Trophoblast cell (in vitro differentiated cells and primary cell): ENCODE measurements around the gene AIMP1.

Experiments
- DNase-seq, 2 donors: peaks; one replicate each; pipeline ENCODE4 v3.0.0-alpha.2; 2016
- H2AFZ ChIP-seq: 2 replicates; pipeline ENCODE4 v1.6.1; 2013; ENCODE audit warnings: low read length, moderate library complexity, mild to moderate bottlenecking; ENCODE audit not compliant: insufficient read depth, poor library complexity
- H2AK5ac ChIP-seq: 2 replicates; pipeline ENCODE4 v1.6.1; 2013; ENCODE audit warnings: mild to moderate bottlenecking, low read length
- H2BK120ac ChIP-seq: 2 replicates; pipeline ENCODE4 v1.6.1; 2013; ENCODE audit warnings: low read length, mild to moderate bottlenecking, moderate library complexity; ENCODE audit not compliant: insufficient read depth, poor library complexity
- H2BK12ac ChIP-seq: 2 replicates; pipeline ENCODE4 v1.6.1; 2013; ENCODE audit warnings: mild to moderate bottlenecking, low read length, moderate library complexity
- H2BK5ac ChIP-seq: 2 replicates; pipeline ENCODE4 v1.6.1; 2013; ENCODE audit warnings: low read length, low read depth, moderate library complexity, mild to moderate bottlenecking; ENCODE audit not compliant: poor library complexity
- H3K14ac ChIP-seq: 2 replicates; pipeline ENCODE4 v1.6.1; 2013; ENCODE audit warnings: mild to moderate bottlenecking, low read length
- H3K18ac ChIP-seq: 2 replicates; pipeline ENCODE4 v1.6.1; 2013; ENCODE audit warnings: mild to moderate bottlenecking, low read length
- H3K23ac ChIP-seq: 2 replicates; pipeline ENCODE4 v1.6.1; 2013; ENCODE audit warnings: low read length
- H3K27ac ChIP-seq: 2 replicates; pipeline ENCODE4 v1.5.1; 2013; ENCODE audit warnings: low read depth, mild to moderate bottlenecking, inconsistent platforms, low read length, moderate library complexity
- H3K27me3 ChIP-seq: 2 replicates; pipeline ENCODE4 v1.6.1; 2013; ENCODE audit warnings: inconsistent platforms, mild to moderate bottlenecking, low read length, moderate library complexity; ENCODE audit not compliant: insufficient read depth
- H3K36me3 ChIP-seq, 2 experiments: 1 replicate in 1 of 2; 2 replicates in 1 of 2; pipeline ENCODE4 v1.6.1; 2013; ENCODE audit warnings: low read length in 2 of 2, mild to moderate bottlenecking in 2 of 2, moderate library complexity in 1 of 2; ENCODE audit not compliant: insufficient read depth in 2 of 2, control insufficient read depth in 1 of 2
- H3K4ac ChIP-seq: 2 replicates; pipeline ENCODE4 v1.6.1; 2013; ENCODE audit warnings: low read depth, mild to moderate bottlenecking, low read length, moderate library complexity
- H3K4me1 ChIP-seq, 2 experiments: 1 replicate in 1 of 2; 2 replicates in 1 of 2; pipeline ENCODE4 v1.6.1; 2013; ENCODE audit warnings: low read length in 2 of 2, mild to moderate bottlenecking in 2 of 2, moderate library complexity in 1 of 2; ENCODE audit not compliant: insufficient read depth in 2 of 2, control insufficient read depth in 1 of 2
- H3K4me2 ChIP-seq: 2 replicates; pipeline ENCODE4 v1.6.1; 2013; ENCODE audit warnings: inconsistent platforms, mild to moderate bottlenecking, low read length, moderate library complexity
- H3K4me3 ChIP-seq: 2 replicates; pipeline ENCODE4 v1.5.1; 2013; ENCODE audit warnings: mild to moderate bottlenecking, low read depth, low read length, inconsistent platforms
- H3K79me1 ChIP-seq: one replicate; pipeline ENCODE4 v1.6.1; 2013; ENCODE audit warnings: low read length
- H3K79me2 ChIP-seq: 2 replicates; pipeline ENCODE4 v1.6.1; 2013; ENCODE audit warnings: low read length, mild to moderate bottlenecking; ENCODE audit not compliant: control insufficient read depth, insufficient read depth, poor library complexity
- H3K9ac ChIP-seq: 2 replicates; pipeline ENCODE4 v1.6.1; 2013; ENCODE audit warnings: mild to moderate bottlenecking, low read length
- H3K9me3 ChIP-seq: 2 replicates; pipeline ENCODE4 v1.6.1; 2013; ENCODE audit warnings: low read depth, mild to moderate bottlenecking, control low read depth, inconsistent platforms, low read length; ENCODE audit not compliant: insufficient read depth
- H4K12ac ChIP-seq: 2 replicates; pipeline ENCODE4 v1.6.1; 2013; ENCODE audit warnings: low read depth, mild to moderate bottlenecking, low read length, moderate library complexity
- H4K8ac ChIP-seq: 2 replicates; pipeline ENCODE4 v1.6.1; 2013; ENCODE audit warnings: low read depth, mild to moderate bottlenecking, low read length, moderate library complexity
- H4K91ac ChIP-seq: one replicate; pipeline ENCODE4 v1.6.1; 2013; ENCODE audit warnings: low read depth, mild to moderate bottlenecking, low read length, moderate library complexity
- WGBS: extraction: QIAGEN DNeasy Blood & Tissue Kit; methylation state at CpG from one replicate; pipeline ENCODE4 v1.1.7; 2013; ENCODE audit warnings: missing lambda C conversion rate; ENCODE audit not compliant: insufficient read length, insufficient coverage; ENCODE audit errors: extremely low coverage; 5-methylcytosine and 5-hydroxymethylcytosine counted together

AIMP1 gene

GRCh38 chr4:106343865-106344646 is 27.7 kb downstream of the AIMP1 start:
- Histone ChIP-seq H3K79me2 (no peaks in the 10 kb centered on the region), H3K36me3 (peaks cover 0 to 4% of the 10 kb centered on the region in 2 experiments), H3K79me1 (no peaks in the 10 kb centered on the region), H3K27me3 (no peaks in the 10 kb centered on the region), H3K18ac (no peak overlapping the region), H2BK5ac (no peak overlapping the region), H4K91ac (no peak overlapping the region), H4K8ac (no peak overlapping the region), H3K9me3 (no peaks in the 10 kb centered on the region), H3K4me2 (no peak overlapping the region), H3K4me3 (no peak overlapping the region), H4K12ac (no peak overlapping the region), H3K4ac (no peak overlapping the region), H2BK120ac (no peak overlapping the region), H3K23ac (no peak overlapping the region), H2AK5ac (no peak overlapping the region), H3K27ac (no peak overlapping the region), H2AFZ (no peak overlapping the region), H3K9ac (no peak overlapping the region), H3K14ac (no peak overlapping the region), H2BK12ac (no peak overlapping the region), H3K4me1 (no peaks in the 10 kb centered on the region)
- WGBS, result no CpG with 5 or more reads among the region's 2 CpGs
- no peak for DNase-seq

- Histone ChIP-seq H3K18ac (no peak overlapping the region), H3K9ac (no peak overlapping the region), H3K9me3 (no peaks in the 10 kb centered on the region), H3K79me2 (no peaks in the 10 kb centered on the region), H2BK120ac (no peak overlapping the region), H3K79me1 (no peaks in the 10 kb centered on the region), H4K8ac (no peak overlapping the region), H3K4ac (no peak overlapping the region), H4K91ac (no peak overlapping the region), H2BK5ac (no peak overlapping the region), H2AFZ (no peak overlapping the region), H3K27me3 (no peaks in the 10 kb centered on the region), H3K27ac (no peak overlapping the region), H2BK12ac (no peak overlapping the region), H3K4me2 (no peak overlapping the region), H4K12ac (no peak overlapping the region), H3K4me1 (no peaks in the 10 kb centered on the region), H2AK5ac (no peak overlapping the region), H3K14ac (no peak overlapping the region), H3K36me3 (peaks cover 0 to 2% of the 10 kb centered on the region in 2 experiments), H3K4me3 (no peak overlapping the region), H3K23ac (no peak overlapping the region)
- DNase-seq, result no peak
- no CpG with 5 or more reads among the region's 1 CpG for WGBS
These were observed 28.3 kb downstream of the AIMP1 start for GRCh38 chr4:106344647-106344970.

- WGBS, result no CpG with 5 or more reads among the region's 1 CpG
- no peak overlapping the region for H3K27ac ChIP-seq
- no peaks in the 10 kb centered on the region for H3K79me1 ChIP-seq
- no peak overlapping the region for H3K9ac ChIP-seq
- no peak overlapping the region for H3K4ac ChIP-seq
- H3K4me3 ChIP-seq, result no peak overlapping the region
- no peak overlapping the region for H4K12ac ChIP-seq
- no peak overlapping the region for H2BK12ac ChIP-seq
- no peak overlapping the region for H4K8ac ChIP-seq
- no peak overlapping the region for H3K14ac ChIP-seq
- H2BK120ac ChIP-seq, result no peak overlapping the region
- H4K91ac ChIP-seq, result no peak overlapping the region
- H3K4me1 ChIP-seq, result no peaks in the 10 kb centered on the region
- no peak for DNase-seq
- no peak overlapping the region for H3K18ac ChIP-seq
- no peak overlapping the region for H3K23ac ChIP-seq
- no peak overlapping the region for H2BK5ac ChIP-seq
- H3K36me3 ChIP-seq, result peaks cover 0 to 2% of the 10 kb centered on the region in 2 experiments
- H2AFZ ChIP-seq, result no peak overlapping the region
- no peak overlapping the region for H3K4me2 ChIP-seq
- H3K27me3 ChIP-seq, result no peaks in the 10 kb centered on the region
- no peaks in the 10 kb centered on the region for H3K79me2 ChIP-seq
- H3K9me3 ChIP-seq, result no peaks in the 10 kb centered on the region
- H2AK5ac ChIP-seq, result no peak overlapping the region
These were observed 30.8 kb downstream of the AIMP1 start for GRCh38 chr4:106347167-106347566.

- no peak for DNase-seq
- no peak overlapping the region for H3K14ac ChIP-seq
- H4K12ac ChIP-seq, result no peak overlapping the region
- no peak overlapping the region for H3K4ac ChIP-seq
- no peak overlapping the region for H3K4me3 ChIP-seq
- no peak overlapping the region for H2BK120ac ChIP-seq
- H4K91ac ChIP-seq, result no peak overlapping the region
- H3K23ac ChIP-seq, result no peak overlapping the region
- H3K4me2 ChIP-seq, result no peak overlapping the region
- no peak overlapping the region for H4K8ac ChIP-seq
- no peak overlapping the region for H3K27ac ChIP-seq
- H3K9me3 ChIP-seq, result no peaks in the 10 kb centered on the region
- H2BK12ac ChIP-seq, result no peak overlapping the region
- no peak overlapping the region for H3K18ac ChIP-seq
- no peak overlapping the region for H2AFZ ChIP-seq
- H2BK5ac ChIP-seq, result no peak overlapping the region
- no peaks in the 10 kb centered on the region for H3K4me1 ChIP-seq
- peaks cover 0 to 2% of the 10 kb centered on the region in 2 experiments for H3K36me3 ChIP-seq
- H3K79me2 ChIP-seq, result no peaks in the 10 kb centered on the region
- no peaks in the 10 kb centered on the region for H3K27me3 ChIP-seq
- H3K79me1 ChIP-seq, result no peaks in the 10 kb centered on the region
- no peak overlapping the region for H3K9ac ChIP-seq
- H2AK5ac ChIP-seq, result no peak overlapping the region
These were observed 34.7 kb downstream of the AIMP1 start for GRCh38 chr4:106351016-106351415.
